ENCODE measurements around the gene LRRC75A. TPM values are rescaled to one million over a fixed set of nuclear protein-coding genes. Genes with fewer than 3 reads are reported as not detected.
A peak's percentile ranks its signal among the peaks of the same experiment; 100 is the strongest.

Gene LRRC75A
- total and polyA plus RNA-seq, 8 donors, result 1.1 to 306 (median 3.7) TPM

DNA sequence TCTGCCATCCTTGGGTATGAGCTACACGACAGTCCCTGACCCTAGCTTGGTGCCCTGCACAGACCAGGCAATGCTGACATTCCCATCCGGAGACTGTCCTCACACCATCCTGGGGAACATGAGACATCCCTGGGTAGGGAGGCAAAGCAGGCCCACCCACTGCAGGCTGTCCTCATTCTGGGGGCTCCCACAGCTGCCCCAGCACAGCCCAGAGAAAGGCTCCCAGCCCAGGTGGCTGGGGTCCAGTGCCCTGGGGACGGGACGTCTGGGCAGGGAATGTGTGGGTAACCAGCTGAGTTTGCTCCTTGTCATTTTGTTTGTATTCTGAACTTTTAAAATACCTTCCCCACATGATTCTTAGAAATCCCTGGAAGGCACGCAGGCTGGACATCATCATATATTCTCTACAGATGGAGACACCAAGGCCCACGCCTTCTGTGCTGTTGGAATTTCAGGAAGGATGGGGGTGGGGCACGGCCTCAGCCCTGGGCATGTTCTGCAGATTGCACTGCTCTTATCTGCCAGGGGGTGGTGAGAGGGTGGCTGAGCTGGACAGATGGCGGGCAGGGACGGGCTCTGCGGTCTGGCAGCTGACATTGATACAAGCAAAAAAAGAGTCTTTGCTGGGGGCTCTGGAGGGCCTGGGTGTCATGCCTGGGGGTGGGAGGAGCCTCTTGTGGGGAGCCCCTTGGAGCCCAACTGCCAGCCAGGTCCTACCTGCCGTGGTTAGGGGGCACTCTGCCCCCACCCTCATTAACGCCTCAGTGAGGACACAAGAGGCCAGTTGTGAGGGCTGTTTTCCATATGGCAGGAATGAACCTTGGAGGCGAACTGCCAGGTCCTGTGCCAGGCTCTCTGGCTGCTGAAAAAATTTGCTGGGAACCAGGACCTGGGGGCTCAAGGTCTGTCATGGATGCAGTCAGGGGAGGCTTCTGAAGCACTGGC is 28.4 kb downstream of the LRRC75A start:
- Histone ChIP-seq H3K4me3 (no peak overlapping the region), H3K27me3 (no peaks in the 10 kb centered on the region), H3K27ac (peak overlapping the region in 4 of 5 donors; percentile 47 to 78 (median 54)), H3K9me3 (no peaks in the 10 kb centered on the region), H3K36me3 (peaks cover 0 to 21% (median 6%) of the 10 kb centered on the region in 4 donors), H3K4me1 (peaks cover 12 to 57% (median 33%) of the 10 kb centered on the region in 4 donors)
- TF ChIP-seq, protein P1, sequence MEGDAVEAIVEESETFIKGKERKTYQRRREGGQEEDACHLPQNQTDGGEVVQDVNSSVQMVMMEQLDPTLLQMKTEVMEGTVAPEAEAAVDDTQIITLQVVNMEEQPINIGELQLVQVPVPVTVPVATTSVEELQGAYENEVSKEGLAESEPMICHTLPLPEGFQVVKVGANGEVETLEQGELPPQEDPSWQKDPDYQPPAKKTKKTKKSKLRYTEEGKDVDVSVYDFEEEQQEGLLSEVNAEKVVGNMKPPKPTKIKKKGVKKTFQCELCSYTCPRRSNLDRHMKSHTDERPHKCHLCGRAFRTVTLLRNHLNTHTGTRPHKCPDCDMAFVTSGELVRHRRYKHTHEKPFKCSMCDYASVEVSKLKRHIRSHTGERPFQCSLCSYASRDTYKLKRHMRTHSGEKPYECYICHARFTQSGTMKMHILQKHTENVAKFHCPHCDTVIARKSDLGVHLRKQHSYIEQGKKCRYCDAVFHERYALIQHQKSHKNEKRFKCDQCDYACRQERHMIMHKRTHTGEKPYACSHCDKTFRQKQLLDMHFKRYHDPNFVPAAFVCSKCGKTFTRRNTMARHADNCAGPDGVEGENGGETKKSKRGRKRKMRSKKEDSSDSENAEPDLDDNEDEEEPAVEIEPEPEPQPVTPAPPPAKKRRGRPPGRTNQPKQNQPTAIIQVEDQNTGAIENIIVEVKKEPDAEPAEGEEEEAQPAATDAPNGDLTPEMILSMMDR (IDR thresholded peaks at IDR 0.05), result peak in 2 of 7 experiments; percentile 26 to 42
- peak; percentile 7 to 70 (median 15) for TF ChIP-seq POLR2AphosphoS5 (IDR thresholded peaks at IDR 0.05)
- TF ChIP-seq POLR2A (IDR thresholded peaks at IDR 0.05), result no peak
- TF ChIP-seq EP300 (IDR thresholded peaks at IDR 0.05), result no peak
- WGBS, 5 donors, result 39 to 47% (median 46%) methylated on average over 12 to 13 of the region's 13 CpGs
- peak; percentile 75 to 84 for DNase-seq
- intact Hi-C loops (cut with DNase I; ENCODE audit: low total_unique reads), result no loop called here

DNA sequence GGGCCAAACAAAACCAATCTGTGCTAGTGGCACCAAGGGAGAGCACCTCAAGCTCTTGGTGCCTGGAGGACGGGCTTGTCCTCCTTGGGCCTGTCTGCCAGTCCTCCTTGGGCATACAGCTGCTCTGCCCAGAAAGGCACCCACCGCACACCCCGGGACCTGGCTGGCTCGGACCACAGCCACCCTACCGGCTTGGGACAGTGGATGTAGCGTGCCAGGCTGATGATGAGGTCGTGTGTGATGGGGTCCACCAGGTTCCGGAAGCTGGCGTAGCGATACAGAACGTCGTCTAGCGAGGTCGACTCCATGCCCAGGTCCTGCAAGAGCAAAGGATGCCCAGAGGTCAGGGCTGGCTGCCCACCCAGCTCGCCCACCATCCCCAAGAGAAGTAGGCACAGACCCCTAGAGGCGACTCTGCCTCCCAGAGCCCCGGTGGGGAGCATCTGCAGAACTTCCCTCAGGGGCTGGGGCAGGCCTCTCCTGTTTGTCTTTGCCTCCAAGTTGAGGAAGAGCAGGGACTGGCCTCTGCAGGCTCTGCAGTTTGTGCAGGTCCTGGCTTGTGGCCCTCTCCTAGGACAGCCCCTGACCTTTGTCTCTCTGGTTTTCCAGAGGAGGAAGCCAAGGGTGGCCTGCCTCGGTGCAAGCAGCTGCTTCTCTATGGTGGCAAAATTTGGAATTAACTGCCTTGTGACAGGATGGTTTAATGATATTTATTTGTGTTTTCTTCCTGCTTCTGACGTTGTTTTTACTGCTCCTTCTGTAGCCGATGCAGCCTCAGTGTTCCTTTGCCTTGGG is 29.7 kb downstream of the LRRC75A start:
- Histone ChIP-seq H3K4me1 (peaks cover 12 to 50% (median 33%) of the 10 kb centered on the region in 4 donors), H3K27ac (no peak overlapping the region), H3K4me3 (no peak overlapping the region), H3K36me3 (peaks cover 0 to 31% (median 14%) of the 10 kb centered on the region in 4 donors), H3K9me3 (no peaks in the 10 kb centered on the region), H3K27me3 (no peaks in the 10 kb centered on the region)
- intact Hi-C loops (cut with DNase I; ENCODE audit: low total_unique reads), result no loop called here
- no peak for DNase-seq
- TF ChIP-seq EP300 (IDR thresholded peaks at IDR 0.05) (no peak), POLR2A (IDR thresholded peaks at IDR 0.05) (no peak), POLR2AphosphoS5 (IDR thresholded peaks at IDR 0.05) (no peak)
- TF ChIP-seq, protein P1 (IDR thresholded peaks at IDR 0.05), result no peak
- 90 to 93% (median 92%) methylated on average over 19 to 20 of the region's 20 CpGs for WGBS, 5 donors

DNA sequence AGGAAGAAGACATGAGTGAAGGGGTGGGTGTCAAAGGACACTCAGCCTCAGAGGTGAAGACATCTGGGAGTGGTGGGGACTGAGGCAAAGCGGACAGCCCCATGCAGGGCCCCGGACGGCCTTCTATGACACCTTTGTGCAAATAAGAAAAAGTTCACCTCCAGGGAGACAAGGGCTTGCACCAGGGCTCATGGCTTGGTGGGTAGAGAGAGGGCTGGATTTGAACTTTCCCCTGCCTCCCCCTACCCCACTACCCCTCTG is 30.5 kb downstream of the LRRC75A start:
- 88 to 100% (median 97%) methylated on average over 3 of the region's 3 CpGs for WGBS, 5 donors
- H3K27ac ChIP-seq, result no peak overlapping the region
- no peak for TF ChIP-seq EP300 (IDR thresholded peaks at IDR 0.05)
- TF ChIP-seq, protein P1 (IDR thresholded peaks at IDR 0.05), result no peak
- no peak for TF ChIP-seq POLR2AphosphoS5 (IDR thresholded peaks at IDR 0.05)
- no peak for TF ChIP-seq POLR2A (IDR thresholded peaks at IDR 0.05)
- peaks cover 0 to 38% (median 17%) of the 10 kb centered on the region in 4 donors for H3K36me3 ChIP-seq
- H3K4me3 ChIP-seq, result no peak overlapping the region
- H3K9me3 ChIP-seq, result no peaks in the 10 kb centered on the region
- H3K4me1 ChIP-seq, result peaks cover 12 to 49% (median 33%) of the 10 kb centered on the region in 4 donors
- intact Hi-C loops (cut with DNase I; ENCODE audit: low total_unique reads), result no loop called here
- DNase-seq, result no peak
- no peaks in the 10 kb centered on the region for H3K27me3 ChIP-seq

DNA sequence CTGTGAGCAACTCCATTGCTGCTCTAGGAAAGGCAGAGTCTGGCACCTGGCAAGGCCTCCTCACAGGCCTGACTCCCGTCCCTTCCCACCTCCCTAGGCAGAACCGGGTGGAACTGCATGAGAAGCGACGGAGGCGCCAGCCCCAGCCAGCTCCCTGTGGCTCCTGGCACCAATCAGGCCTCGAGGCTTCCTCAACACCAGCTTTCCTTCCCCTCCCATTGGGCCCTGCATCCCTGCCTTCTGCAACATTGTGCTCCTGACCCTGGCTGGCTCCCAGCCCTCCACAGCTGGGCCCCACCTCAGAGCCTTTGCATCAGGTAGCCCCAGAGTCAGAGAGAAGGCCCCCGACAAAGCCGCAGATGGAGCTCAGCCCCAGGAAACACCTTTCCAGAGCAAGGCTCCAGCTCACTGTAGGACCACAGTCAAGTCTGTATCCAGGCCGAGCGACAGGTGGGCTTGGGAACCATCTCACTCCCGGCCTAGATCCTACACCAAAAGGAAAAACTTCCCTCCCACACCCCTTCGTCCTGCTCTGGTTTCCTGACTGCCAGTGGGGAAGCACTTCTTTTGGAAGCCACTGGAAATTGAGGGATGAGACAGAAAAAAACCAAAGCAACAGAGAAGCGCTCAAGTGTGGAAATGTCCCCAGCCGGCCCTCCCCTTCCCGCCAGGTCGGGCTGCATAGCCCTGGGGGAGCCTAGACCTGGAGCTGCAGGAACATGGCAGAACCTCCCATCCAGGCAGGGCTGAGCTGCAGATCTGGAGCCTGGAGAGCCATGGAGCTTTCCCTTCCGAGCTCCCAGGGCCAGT is 31.0 kb downstream of the LRRC75A start:
- intact Hi-C loops (cut with DNase I; ENCODE audit: low total_unique reads), result no loop called here
- H3K4me1 ChIP-seq, result peaks cover 12 to 44% (median 29%) of the 10 kb centered on the region in 4 donors
- no peak for DNase-seq
- TF ChIP-seq POLR2A (IDR thresholded peaks at IDR 0.05) (no peak), POLR2AphosphoS5 (IDR thresholded peaks at IDR 0.05) (no peak), EP300 (IDR thresholded peaks at IDR 0.05) (no peak)
- TF ChIP-seq, protein P1 (IDR thresholded peaks at IDR 0.05), result no peak
- H3K36me3 ChIP-seq, result peaks cover 0 to 40% (median 17%) of the 10 kb centered on the region in 4 donors
- WGBS, 5 donors, result 92 to 96% (median 95%) methylated on average over 17 of the region's 17 CpGs
- no peaks in the 10 kb centered on the region for H3K27me3 ChIP-seq
- H3K4me3 ChIP-seq, result no peak overlapping the region
- no peak overlapping the region for H3K27ac ChIP-seq
- H3K9me3 ChIP-seq, result no peaks in the 10 kb centered on the region

Measured in stomach (tissue), 9 donors.